Upper lobe of left lung (tissue), 4 donors: ENCODE data around the gene ASIC3.

Source experiments
- CTCF ChIP-seq, 6 experiments: fragments of 450-650 bp in 4 of 6; fragments of 200-600 bp in 2 of 6; sonication (generic) in 2 of 6; IDR thresholded peaks; one replicate each; pipeline ENCODE4 v1.5.1; 2016 to 2019; ENCODE audit warnings: antibody characterized with exemption in 6 of 6
- POLR2AphosphoS5 ChIP-seq, 2 donors: sonication (generic); formaldehyde crosslinking; IDR thresholded peaks; one replicate each; pipeline ENCODE4 v1.5.1; 2017; ENCODE audit warnings: antibody characterized with exemption in 2 of 2

GRCh38 chr7:151033864-151034249 is 14.5 kb upstream of the ASIC3 start:
- TF ChIP-seq CTCF (IDR thresholded peaks at IDR 0.05) (no peak), POLR2AphosphoS5 (IDR thresholded peaks at IDR 0.05) (no peak)
